ENCODE measurements around the gene THAP7. TPM values are rescaled to one million over a fixed set of nuclear protein-coding genes. Genes with fewer than 3 reads are reported as not detected.

The THAP7 gene
- total RNA-seq, 1 donor: 21.8 TPM

DNA sequence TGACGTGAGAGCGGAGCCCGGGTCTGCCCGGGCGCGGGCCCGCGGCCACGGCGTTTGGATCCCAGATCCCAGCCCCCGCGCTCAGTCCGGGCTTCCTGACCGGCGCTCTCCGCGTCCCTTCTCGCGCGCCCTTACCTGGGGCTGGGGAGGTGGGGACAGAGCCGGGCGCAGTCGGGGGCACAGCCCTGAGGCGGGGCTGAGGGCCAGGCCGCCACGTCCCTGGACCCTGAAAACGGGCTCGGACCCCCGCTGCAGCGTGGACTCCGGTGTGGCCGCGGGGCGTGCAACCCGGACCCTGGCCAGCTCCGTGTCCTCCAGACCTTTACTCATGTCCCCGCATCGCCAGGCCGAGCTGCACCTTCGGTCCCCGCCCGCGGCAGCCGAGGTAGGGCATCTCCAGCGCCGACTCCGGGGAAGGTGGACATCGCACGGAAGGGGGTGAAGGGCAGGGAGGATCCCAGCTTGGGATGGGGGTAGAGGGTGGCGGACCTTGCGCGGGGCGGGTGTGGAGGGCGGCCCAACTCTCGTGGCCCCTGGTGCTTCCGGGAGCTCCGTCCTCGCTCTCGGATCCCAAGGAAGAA is 44.7 kb downstream of the THAP7 start:
- no peak for DNase-seq (ENCODE audit: low read depth)
- TF ChIP-seq CTCF (IDR thresholded peaks at IDR 0.05; ENCODE audit: insufficient read depth, low read length): no peak

DNA sequence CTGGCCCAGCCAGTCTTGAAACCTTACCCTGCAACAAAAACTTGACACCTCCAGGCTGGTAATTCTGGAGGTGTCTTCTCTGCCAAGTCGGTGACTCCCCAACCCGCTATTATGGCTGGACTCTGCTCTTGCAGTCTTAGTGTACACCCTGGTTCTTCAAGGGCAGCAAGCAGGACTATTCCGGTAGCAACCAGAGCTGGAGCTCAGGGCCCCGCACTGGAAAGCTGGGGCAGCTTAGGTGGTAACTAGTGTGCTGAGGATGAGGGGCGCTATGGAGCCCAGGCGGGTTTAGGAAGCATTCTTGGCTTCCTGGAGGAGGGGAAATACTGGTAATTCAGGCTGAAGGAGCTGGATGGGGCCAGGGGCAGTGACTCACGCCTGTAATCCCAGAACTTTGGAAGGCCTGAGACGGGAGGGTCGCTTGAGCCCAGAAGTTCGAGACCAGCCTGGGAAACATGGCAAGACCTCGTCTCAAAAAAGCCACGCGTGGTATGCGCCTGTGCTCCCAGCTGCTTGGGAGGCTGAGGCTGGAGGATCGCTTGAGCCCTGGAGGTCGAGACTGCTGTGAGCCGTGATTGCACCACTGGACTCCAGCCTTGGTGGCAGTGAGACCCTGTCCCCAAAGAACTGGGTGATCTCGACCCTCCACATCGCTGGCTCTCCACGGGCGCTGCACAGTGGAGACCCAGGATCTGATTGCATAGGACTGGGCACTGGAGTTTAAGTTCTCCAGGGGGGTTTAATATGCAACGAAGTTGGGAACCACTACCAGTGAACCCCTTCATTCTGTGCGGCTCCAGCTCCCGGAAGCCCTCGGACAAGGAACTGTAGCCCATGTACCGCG is 45.4 kb downstream of the THAP7 start:
- peak overlapping the region; percentile 70 for H3K4me3 ChIP-seq (ENCODE audit: low read depth, low read length)
- DNase-seq (ENCODE audit: low read depth): peak; percentile 21
- no peak for TF ChIP-seq CTCF (IDR thresholded peaks at IDR 0.05; ENCODE audit: insufficient read depth, low read length)

More for the DNA sequence above, 44.7 kb downstream of the THAP7 start:
- H3K4me3 ChIP-seq (ENCODE audit: low read depth, low read length): peak overlapping the region; percentile 70

DNA sequence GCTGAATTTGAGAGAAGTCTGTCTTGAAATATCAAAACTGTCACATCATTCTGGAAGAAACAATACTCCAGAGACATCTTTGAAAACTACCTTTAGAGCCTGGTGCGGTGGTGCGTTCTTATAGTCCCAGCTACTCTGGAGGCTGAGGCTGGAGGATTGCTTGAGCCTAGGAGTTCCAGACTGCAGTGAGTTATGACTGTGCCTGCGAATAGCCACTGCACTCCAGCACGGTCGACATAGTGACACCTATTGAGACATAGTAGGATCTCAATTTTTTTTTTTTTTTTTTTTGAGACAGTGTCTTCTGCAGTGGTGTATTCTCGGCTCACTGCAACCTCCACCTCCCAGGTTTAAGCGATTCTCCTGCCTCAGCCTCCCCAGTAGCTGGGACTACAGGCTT is 46.4 kb downstream of the THAP7 start:
- no peak for DNase-seq (ENCODE audit: low read depth)
- H3K4me3 ChIP-seq (ENCODE audit: low read depth, low read length): no peak overlapping the region
- no peak for TF ChIP-seq CTCF (IDR thresholded peaks at IDR 0.05; ENCODE audit: insufficient read depth, low read length)

- TF ChIP-seq CTCF (IDR thresholded peaks at IDR 0.05; ENCODE audit: insufficient read depth, low read length): no peak
- peak; percentile 79 for DNase-seq (ENCODE audit: low read depth)
Observed at GRCh38 chr22:20953668-20954500, 48.0 kb downstream of the THAP7 start.

GRCh38 chr22:20953342-20953608 is 48.6 kb downstream of the THAP7 start:
- no peak for DNase-seq (ENCODE audit: low read depth)
- no peak for TF ChIP-seq CTCF (IDR thresholded peaks at IDR 0.05; ENCODE audit: insufficient read depth, low read length)
- H3K4me3 ChIP-seq (ENCODE audit: low read depth, low read length): no peak overlapping the region

More at GRCh38 chr22:20953668-20954500, 48.0 kb downstream of the THAP7 start:
- no peak overlapping the region for H3K4me3 ChIP-seq (ENCODE audit: low read depth, low read length)

GRCh38 chr22:20952544-20953341 is 49.2 kb downstream of the THAP7 start:
- no peak overlapping the region for H3K4me3 ChIP-seq (ENCODE audit: low read depth, low read length)
- no peak for DNase-seq (ENCODE audit: low read depth)
- no peak for TF ChIP-seq CTCF (IDR thresholded peaks at IDR 0.05; ENCODE audit: insufficient read depth, low read length)

All from fibroblast of the aortic adventitia (primary cell).